Measurements from ENCODE around the gene ATP8B1. TPM values are rescaled to one million over a fixed set of nuclear protein-coding genes. Genes with fewer than 3 reads are reported as not detected.

ATP8B1 gene
- total and polyA plus RNA-seq, 2 experiments from 2014 or later: 1.7 to 3.0 TPM

- Histone ChIP-seq H3K27ac (ENCODE audit: low read depth) (no peak overlapping the region), H3F3A (replicated peaks; ENCODE audit: low read depth) (no peaks in the 10 kb centered on the region), H3K36me3 (ENCODE audit: insufficient read depth) (no peaks in the 10 kb centered on the region), H3K4me2 (no peak overlapping the region), H3K4me1 (ENCODE audit: insufficient read depth) (no peaks in the 10 kb centered on the region), H4K20me1 (replicated peaks; ENCODE audit: insufficient read depth) (no peaks in the 10 kb centered on the region), H2AFZ (no peak overlapping the region), H3K4me3 (no peak overlapping the region), H3K79me2 (replicated peaks; ENCODE audit: insufficient read depth) (no peaks in the 10 kb centered on the region), H3K27me3 (ENCODE audit: insufficient read depth) (no peaks in the 10 kb centered on the region), H3K9me2 (ENCODE audit: insufficient read depth) (no peaks in the 10 kb centered on the region)
- Mint-ChIP-seq H3K36me3 (ENCODE audit: low read depth) (no peaks in the 10 kb centered on the region), H3K27me3 (ENCODE audit: insufficient read depth, low read depth, poor library complexity) (no peaks in the 10 kb centered on the region), H3K27ac (no peak overlapping the region), H3K9me3 (peaks cover 4% of the 10 kb centered on the region; the same call in 1 of the 3 replicates), H3K4me1 (no peaks in the 10 kb centered on the region; the same call in 2 of the 3 replicates), H3K4me3 (no peak overlapping the region)
- DNase-seq (ENCODE audit: low spot score) (no peak), ATAC-seq (no peak)
- no peak for TF ChIP-seq ETS1 (IDR thresholded peaks at IDR 0.05)
- TF ChIP-seq JUNB (IDR thresholded peaks at IDR 0.05; ENCODE audit: unreplicated experiment): no peak
- no peak for TF ChIP-seq CTCF (conservative IDR thresholded peaks at IDR 0.05; ENCODE audit: low read depth in 2 of 2)
- no peak for TF ChIP-seq ZNF462 (CRISPR knock-in tag; IDR thresholded peaks at IDR 0.05)
- TF ChIP-seq STAT1 (IDR thresholded peaks at IDR 0.05; ENCODE audit: unreplicated experiment): no peak
- no peak for TF ChIP-seq ZNF331 (CRISPR knock-in tag; IDR thresholded peaks at IDR 0.05; ENCODE audit: low read depth)
- TF ChIP-seq ZNF114 (CRISPR knock-in tag; IDR thresholded peaks at IDR 0.05): no peak
- no peak for TF ChIP-seq POLR2AphosphoS5 (IDR thresholded peaks at IDR 0.05; ENCODE audit: low read depth)
- TF ChIP-seq EZH2 (IDR thresholded peaks at IDR 0.05; ENCODE audit: low read depth, unreplicated experiment): no peak
- TF ChIP-seq EZH2phosphoT487 (IDR thresholded peaks at IDR 0.05; ENCODE audit: unreplicated experiment): no peak
- no peak for TF ChIP-seq NANOG (IDR thresholded peaks at IDR 0.05; ENCODE audit: borderline replicate concordance)
Measured at GRCh38 chr18:57764995-57765394, 38.1 kb downstream of the ATP8B1 start.
